BLaER1 treated with 17β-estradiol and CSF1 and Interleukin-3, amounts not matched to agents 10 nM and 100 nM (cell line): ENCODE data around the gene SH2D5.
A peak's percentile ranks its signal among the peaks of the same experiment; 100 is the strongest.

Experiments used
- H3K27ac ChIP-seq, 11 experiments: shearing (Covaris generic); formaldehyde crosslinking; 2 replicates each; pipeline ENCODE4 v1.8.1; 2022
- H3K27me3 ChIP-seq, 11 experiments: shearing (Covaris generic); formaldehyde crosslinking; 2 replicates each; pipeline ENCODE4 v1.8.1; 2022
- H3K36me3 ChIP-seq, 11 experiments: shearing (Covaris generic); formaldehyde crosslinking; 2 replicates each; pipeline ENCODE4 v1.8.1; 2022
- H3K4me1 ChIP-seq, 10 experiments: shearing (Covaris generic); formaldehyde crosslinking; 2 replicates each; pipeline ENCODE4 v1.8.1; 2022
- H3K4me2 ChIP-seq, 11 experiments: shearing (Covaris generic); formaldehyde crosslinking; 2 replicates each; pipeline ENCODE4 v1.8.1; 2022
- H3K4me3 ChIP-seq, 10 experiments: shearing (Covaris generic); formaldehyde crosslinking; 2 replicates each; pipeline ENCODE4 v1.8.1; 2022
- H3K9ac ChIP-seq, 11 experiments: shearing (Covaris generic); formaldehyde crosslinking; 2 replicates each; pipeline ENCODE4 v1.8.1; 2022
- H3K9me3 ChIP-seq, 11 experiments: shearing (Covaris generic); formaldehyde crosslinking; replicated peaks in 1 of 11; 2 replicates each; pipeline ENCODE4 v1.8.1; 2022
- H4K20me1 ChIP-seq, 11 experiments: shearing (Covaris generic); formaldehyde crosslinking; 2 replicates each; pipeline ENCODE4 v1.8.1; 2022
- Cebpa-rat ChIP-seq, 11 experiments: shearing (Covaris generic); IDR thresholded peaks; 2 replicates each; pipeline ENCODE4 v1.8.1; 2022

Gene SH2D5

GRCh38 chr1:20710469-20711284, 21.8 kb downstream of the SH2D5 start:
- H3K4me2 ChIP-seq, result peak overlapping the region in 5 of 11 experiments; percentile 9 to 53 (median 29); a peak in 9 of 22 replicates
- H3K27me3 ChIP-seq, result peaks cover 0 to 4% (median 0%) of the 10 kb centered on the region in 11 experiments; a peak in 3 of 22 replicates
- peak overlapping the region in 2 of 11 experiments; percentile 7 to 16; a peak in 1 of 22 replicates for H3K27ac ChIP-seq
- H3K9me3 ChIP-seq, result no peaks in the 10 kb centered on the region
- no peak overlapping the region for H3K4me3 ChIP-seq
- H4K20me1 ChIP-seq, result peaks cover 0 to 6% (median 0%) of the 10 kb centered on the region in 11 experiments; a peak in 3 of 22 replicates
- peaks cover 7 to 26% (median 13%) of the 10 kb centered on the region in 10 experiments; a peak in 19 of 20 replicates for H3K4me1 ChIP-seq
- TF ChIP-seq Cebpa-rat (IDR thresholded peaks at IDR 0.05), result no peak
- H3K36me3 ChIP-seq, result no peaks in the 10 kb centered on the region
- H3K9ac ChIP-seq, result peak overlapping the region in 2 of 11 experiments; percentile 11 to 20; a peak in 1 of 22 replicates

- no peak overlapping the region for H3K9ac ChIP-seq
- H3K27ac ChIP-seq, result no peak overlapping the region
- H3K4me1 ChIP-seq, result peaks cover 3 to 20% (median 11%) of the 10 kb centered on the region in 10 experiments; a peak in 19 of 20 replicates
- H4K20me1 ChIP-seq, result 0 out of 22 replicates have a peak, but pooled peaks cover 0 to 1% (median 0%) of the 10 kb centered on the region in 11 experiments
- no peak overlapping the region for H3K4me3 ChIP-seq
- peak overlapping the region in 1 of 11 experiments; percentile 36; a peak in 1 of 22 replicates for H3K4me2 ChIP-seq
- no peaks in the 10 kb centered on the region for H3K27me3 ChIP-seq
- no peaks in the 10 kb centered on the region for H3K9me3 ChIP-seq
- no peak for TF ChIP-seq Cebpa-rat (IDR thresholded peaks at IDR 0.05)
- no peaks in the 10 kb centered on the region for H3K36me3 ChIP-seq
These were observed 22.6 kb downstream of the SH2D5 start for GRCh38 chr1:20709868-20710267.

DNA sequence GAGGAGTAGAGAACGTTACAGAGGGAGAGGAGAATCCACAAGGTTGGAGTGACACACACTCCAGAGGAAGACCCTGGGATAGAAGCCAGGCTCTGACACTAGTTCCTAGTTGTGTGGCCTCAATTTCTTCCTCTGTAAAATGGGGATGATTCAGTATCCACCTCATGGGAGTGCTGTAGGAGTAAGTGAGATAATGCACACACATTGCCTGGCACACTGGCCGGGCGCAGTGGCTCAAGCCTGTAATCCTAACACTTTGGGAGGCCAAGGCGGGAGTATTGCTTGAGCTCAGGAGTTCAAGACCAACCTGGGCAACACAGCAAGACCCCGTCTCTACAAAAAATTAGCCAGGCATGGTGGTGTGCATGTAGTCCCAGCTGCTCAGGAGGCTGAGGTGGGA, 23.6 kb downstream of the SH2D5 start:
- Histone ChIP-seq H3K4me2 (no peak overlapping the region), H3K9me3 (no peaks in the 10 kb centered on the region), H3K4me1 (peaks cover 0 to 18% (median 11%) of the 10 kb centered on the region in 10 experiments; a peak in 12 of 20 replicates), H3K4me3 (no peak overlapping the region), H3K27ac (no peak overlapping the region), H3K9ac (no peak overlapping the region), H4K20me1 (0 out of 22 replicates have a peak, but pooled peaks cover 0 to 8% (median 0%) of the 10 kb centered on the region in 11 experiments), H3K36me3 (no peaks in the 10 kb centered on the region), H3K27me3 (no peaks in the 10 kb centered on the region)
- no peak for TF ChIP-seq Cebpa-rat (IDR thresholded peaks at IDR 0.05)

DNA sequence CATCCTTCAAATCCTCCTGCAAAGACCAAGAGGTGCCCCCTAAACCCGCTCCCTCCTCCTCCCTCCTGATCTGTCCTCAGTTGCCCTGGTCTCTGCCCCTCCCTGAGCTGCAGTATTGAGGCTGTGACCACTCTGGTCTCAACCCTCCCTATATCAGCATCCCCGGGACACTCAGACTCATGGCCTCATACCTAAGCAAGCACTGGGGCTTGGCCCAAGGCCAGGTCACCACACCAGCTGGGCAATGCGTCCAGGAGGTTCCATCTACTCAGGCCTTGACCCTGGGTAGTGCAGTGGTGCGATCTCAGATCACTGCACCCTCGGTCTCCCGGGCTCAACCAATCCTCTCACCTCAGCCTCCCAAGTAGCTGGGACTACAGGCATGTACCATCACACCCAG, 24.4 kb downstream of the SH2D5 start:
- Histone ChIP-seq H3K27ac (no peak overlapping the region), H3K9me3 (no peaks in the 10 kb centered on the region), H3K4me2 (no peak overlapping the region), H3K27me3 (no peaks in the 10 kb centered on the region), H3K4me1 (peaks cover 0 to 18% (median 11%) of the 10 kb centered on the region in 10 experiments; a peak in 12 of 20 replicates), H3K4me3 (no peak overlapping the region), H3K9ac (no peak overlapping the region), H4K20me1 (0 out of 22 replicates have a peak, but pooled peaks cover 0 to 8% (median 0%) of the 10 kb centered on the region in 11 experiments), H3K36me3 (no peaks in the 10 kb centered on the region)
- TF ChIP-seq Cebpa-rat (IDR thresholded peaks at IDR 0.05), result no peak

- H3K4me2 ChIP-seq, result no peak overlapping the region
- H3K36me3 ChIP-seq, result no peaks in the 10 kb centered on the region
- H4K20me1 ChIP-seq, result 0 out of 22 replicates have a peak, but pooled peaks cover 0 to 8% (median 0%) of the 10 kb centered on the region in 11 experiments
- H3K4me3 ChIP-seq, result no peak overlapping the region
- H3K27me3 ChIP-seq, result no peaks in the 10 kb centered on the region
- no peak for TF ChIP-seq Cebpa-rat (IDR thresholded peaks at IDR 0.05)
- H3K4me1 ChIP-seq, result peaks cover 0 to 17% (median 11%) of the 10 kb centered on the region in 10 experiments; a peak in 12 of 20 replicates
- H3K27ac ChIP-seq, result no peak overlapping the region
- H3K9ac ChIP-seq, result no peak overlapping the region
- no peaks in the 10 kb centered on the region for H3K9me3 ChIP-seq
These were observed 25.7 kb downstream of the SH2D5 start for GRCh38 chr1:20706841-20707240.

- H3K27me3 ChIP-seq, result no peaks in the 10 kb centered on the region
- no peaks in the 10 kb centered on the region for H3K36me3 ChIP-seq
- H3K4me1 ChIP-seq, result peaks cover 0 to 4% (median under 1%) of the 10 kb centered on the region in 10 experiments; a peak in 7 of 20 replicates
- 0 out of 22 replicates have a peak, but pooled peaks cover 0 to 8% (median 0%) of the 10 kb centered on the region in 11 experiments for H4K20me1 ChIP-seq
- no peaks in the 10 kb centered on the region for H3K9me3 ChIP-seq
- no peak for TF ChIP-seq Cebpa-rat (IDR thresholded peaks at IDR 0.05)
- no peak overlapping the region for H3K4me3 ChIP-seq
- no peak overlapping the region for H3K4me2 ChIP-seq
- no peak overlapping the region for H3K27ac ChIP-seq
- no peak overlapping the region for H3K9ac ChIP-seq
These were observed 27.2 kb downstream of the SH2D5 start for GRCh38 chr1:20705203-20705755.

GRCh38 chr1:20704390-20705202, 27.9 kb downstream of the SH2D5 start:
- H3K4me3 ChIP-seq, result no peak overlapping the region
- H3K27me3 ChIP-seq, result no peaks in the 10 kb centered on the region
- H3K36me3 ChIP-seq, result no peaks in the 10 kb centered on the region
- 0 out of 22 replicates have a peak, but pooled peaks cover 0 to 8% (median 0%) of the 10 kb centered on the region in 11 experiments for H4K20me1 ChIP-seq
- no peak overlapping the region for H3K4me2 ChIP-seq
- H3K9me3 ChIP-seq, result no peaks in the 10 kb centered on the region
- H3K27ac ChIP-seq, result no peak overlapping the region
- TF ChIP-seq Cebpa-rat (IDR thresholded peaks at IDR 0.05), result no peak
- no peak overlapping the region for H3K9ac ChIP-seq
- no peaks in the 10 kb centered on the region for H3K4me1 ChIP-seq

- no peak for TF ChIP-seq Cebpa-rat (IDR thresholded peaks at IDR 0.05)
- H3K4me3 ChIP-seq, result no peak overlapping the region
- no peak overlapping the region for H3K4me2 ChIP-seq
- H3K9me3 ChIP-seq, result no peaks in the 10 kb centered on the region
- H3K27me3 ChIP-seq, result no peaks in the 10 kb centered on the region
- H3K27ac ChIP-seq, result no peak overlapping the region
- 0 out of 22 replicates have a peak, but pooled peaks cover 0 to 8% (median 0%) of the 10 kb centered on the region in 11 experiments for H4K20me1 ChIP-seq
- H3K9ac ChIP-seq, result no peak overlapping the region
- H3K4me1 ChIP-seq, result no peaks in the 10 kb centered on the region
- no peaks in the 10 kb centered on the region for H3K36me3 ChIP-seq
These were observed 29.3 kb downstream of the SH2D5 start for GRCh38 chr1:20703124-20703756.
